Spinal cord (tissue), 10 donors: ENCODE data around the gene NUDT14. TPM values are rescaled to one million over a fixed set of nuclear protein-coding genes. Genes with fewer than 3 reads are reported as not detected.

ENCODE experiments used
- DNase-seq, 6 donors: peaks; one replicate each; pipeline versions ENCODE4 v3.0.0 to v3.0.0-alpha.2; 2013 to 2015; ENCODE audit warnings: low spot score in 6 of 6, low read depth in 4 of 6
- H3K27ac ChIP-seq: one replicate; pipeline ENCODE4 v1.5.1; 2013; ENCODE audit warnings: low read depth, low read length, control low read depth
- H3K27me3 ChIP-seq: one replicate; pipeline ENCODE4 v1.6.1; 2013; ENCODE audit warnings: low read length; ENCODE audit not compliant: control insufficient read depth, insufficient read depth
- H3K36me3 ChIP-seq: one replicate; pipeline ENCODE4 v1.6.1; 2013; ENCODE audit warnings: low read length; ENCODE audit not compliant: control insufficient read depth, insufficient read depth
- H3K4me1 ChIP-seq: one replicate; pipeline ENCODE4 v1.6.1; 2013; ENCODE audit warnings: low read length; ENCODE audit not compliant: control insufficient read depth, insufficient read depth
- H3K4me3 ChIP-seq: one replicate; pipeline ENCODE4 v1.5.1; 2013; ENCODE audit warnings: low read depth, low read length, control low read depth
- H3K9me3 ChIP-seq: one replicate; pipeline ENCODE4 v1.6.1; 2013; ENCODE audit warnings: low read length; ENCODE audit not compliant: control insufficient read depth, insufficient read depth
- WGBS: methylation state at CpG from one replicate; pipeline ENCODE4 v1.1.5; 2013; ENCODE audit warnings: missing lambda C conversion rate; ENCODE audit not compliant: insufficient coverage; 5-methylcytosine and 5-hydroxymethylcytosine counted together
- polyA plus RNA-seq, 2 donors: library from polyadenylated mRNA; unstranded; fragments of 120-200 nt; gene quantifications; one replicate each; pipeline ENCODE4 v1.2.1, GENCODE V29; 2013; ENCODE audit not compliant: insufficient read length in 2 of 2
- total RNA-seq, 2 donors: library from RNA; depleted of rRNA in 1 of 2; stranded (reverse); fragments of 120-200 nt in 1 of 2; fragments of >200 nt in 1 of 2; gene quantifications; one replicate each; pipeline versions ENCODE4 v1.2.3 to v1.2.4, GENCODE V29; 2013 to 2014
- donor health status: healthy.

Gene NUDT14
- total and polyA plus RNA-seq, 4 donors = 10.3 to 55.0 (median 36.0) TPM

DNA sequence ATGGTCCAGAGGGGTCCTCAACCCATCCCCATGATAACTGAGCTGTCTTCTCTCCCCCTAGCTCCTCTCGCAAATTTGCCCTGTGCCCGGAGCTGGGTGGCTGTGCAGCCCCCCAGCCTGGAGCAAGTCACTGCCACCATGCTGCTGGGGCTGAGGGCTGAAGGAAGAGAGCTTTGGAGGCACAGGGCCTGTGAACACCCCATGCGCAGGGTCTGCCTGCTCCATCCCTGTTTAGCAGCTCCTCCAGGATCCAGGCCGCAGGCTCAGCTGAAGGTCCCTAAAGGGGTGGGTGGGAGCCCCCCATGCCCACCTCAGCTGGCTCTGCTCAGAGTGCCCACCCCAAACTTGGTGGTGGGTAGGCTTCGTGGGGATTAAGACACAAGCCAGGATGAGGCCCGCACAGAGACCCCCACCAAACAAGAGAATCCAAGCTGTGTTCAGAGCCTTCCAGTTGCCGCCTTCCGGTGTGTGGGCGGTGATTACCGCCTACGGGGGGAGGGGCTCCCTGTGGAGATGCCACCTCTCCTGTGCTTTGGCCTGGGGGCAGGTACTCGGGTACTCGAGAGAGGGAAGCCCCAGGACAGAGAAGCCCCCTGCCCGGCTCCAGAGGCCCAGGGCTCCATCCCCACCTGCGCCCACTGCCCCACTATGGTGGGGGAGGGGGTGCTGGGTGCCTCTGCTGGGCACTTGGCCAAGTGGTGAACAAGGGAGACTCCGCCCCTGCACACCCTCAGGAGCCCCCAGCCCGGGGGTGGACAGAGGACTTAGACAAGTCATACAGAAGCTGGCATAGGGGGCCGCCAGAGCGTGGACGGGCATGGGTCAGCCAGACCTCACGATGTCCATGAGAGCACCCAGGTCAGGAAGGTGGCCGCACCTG lies 11.1 kb downstream of the NUDT14 start:
- Histone ChIP-seq H3K4me3 (no peak overlapping the region), H3K27me3 (peaks cover 12% of the 10 kb centered on the region), H3K4me1 (peaks cover 46% of the 10 kb centered on the region), H3K36me3 (peaks cover 36% of the 10 kb centered on the region), H3K27ac (no peak overlapping the region), H3K9me3 (no peaks in the 10 kb centered on the region)
- DNase-seq = no peak
- WGBS = 67% methylated on average over 19 of the region's 22 CpGs

DNA sequence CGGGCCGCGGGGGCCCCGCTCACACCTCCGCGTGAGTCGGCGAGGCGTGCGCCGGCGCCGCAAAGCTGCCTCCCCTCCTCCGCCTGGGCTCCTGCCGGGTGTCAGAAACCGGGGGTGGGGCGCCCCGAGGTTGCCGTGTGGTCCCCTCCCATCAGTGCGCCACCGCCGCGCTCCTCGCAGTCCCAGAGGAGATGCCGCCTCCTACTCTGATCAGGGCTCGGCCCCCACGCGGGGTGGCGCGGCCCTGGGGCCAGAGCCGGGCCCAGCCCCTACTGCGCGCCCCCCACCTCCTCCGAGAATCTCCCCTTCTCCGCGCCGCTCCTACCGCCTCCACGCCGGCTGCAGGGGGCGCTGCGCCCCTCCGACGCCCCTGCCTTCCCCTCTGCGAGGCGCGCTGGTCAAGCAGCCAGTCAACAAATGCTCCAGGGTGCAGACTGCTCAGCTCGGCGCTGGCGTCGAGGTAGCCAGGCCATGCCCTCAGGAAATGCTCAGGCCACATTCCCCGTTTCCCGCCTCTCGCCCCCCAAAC lies 12.1 kb downstream of the NUDT14 start:
- Histone ChIP-seq H3K9me3 (no peaks in the 10 kb centered on the region), H3K4me3 (no peak overlapping the region), H3K36me3 (peaks cover 38% of the 10 kb centered on the region), H3K27me3 (peaks cover 12% of the 10 kb centered on the region), H3K4me1 (peaks cover 49% of the 10 kb centered on the region), H3K27ac (no peak overlapping the region)
- peak in 3 of 6 donors; percentile 9 to 69 (median 62) for DNase-seq
- WGBS = 6% methylated on average over 54 of the region's 54 CpGs

DNA sequence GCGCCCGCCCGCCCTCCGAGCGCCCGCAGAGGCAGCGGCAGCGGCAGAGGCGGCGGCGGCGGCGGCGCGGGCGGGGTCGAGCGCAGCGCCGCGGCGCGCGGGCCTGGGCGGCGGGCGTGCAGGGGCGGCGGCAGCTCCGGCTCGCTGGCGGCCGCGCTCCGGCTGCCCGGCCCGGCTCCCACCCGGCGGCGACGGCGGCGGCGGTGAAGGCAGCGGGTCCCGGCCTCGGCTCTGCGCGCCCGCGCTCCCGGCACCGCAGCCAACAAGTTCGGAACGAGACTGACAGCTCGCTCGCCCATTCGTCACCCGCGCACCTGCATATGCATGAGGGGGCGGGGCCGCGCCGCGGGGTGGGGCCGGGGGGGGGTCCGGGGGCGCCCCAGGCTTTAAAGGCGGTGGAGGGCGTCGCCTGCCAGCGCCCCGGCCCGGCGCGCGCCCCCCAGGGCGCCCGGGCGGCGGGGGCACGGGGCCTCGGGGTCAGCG lies 12.6 kb downstream of the NUDT14 start, which contains the start of gene JAG2:
Gene JAG2 (minus strand): TSS at position 281 of the 483 bp plus-strand sequence. CDS start 356 bp downstream, outside the sequence.
- Histone ChIP-seq H3K27ac (no peak within 1 kb of the TSS), H3K4me3 (peak within 1 kb of the TSS; percentile 9), H3K36me3 (peaks cover 43% of the 10 kb centered on the region), H3K9me3 (no peaks in the 10 kb centered on the region), H3K27me3 (peaks cover 12% of the 10 kb centered on the region), H3K4me1 (peaks cover 52% of the 10 kb centered on the region)
- peak in 2 of 6 donors; percentile 75 to 81 for DNase-seq
- under 1% methylated on average over 84 of the region's 84 CpGs for WGBS

DNA sequence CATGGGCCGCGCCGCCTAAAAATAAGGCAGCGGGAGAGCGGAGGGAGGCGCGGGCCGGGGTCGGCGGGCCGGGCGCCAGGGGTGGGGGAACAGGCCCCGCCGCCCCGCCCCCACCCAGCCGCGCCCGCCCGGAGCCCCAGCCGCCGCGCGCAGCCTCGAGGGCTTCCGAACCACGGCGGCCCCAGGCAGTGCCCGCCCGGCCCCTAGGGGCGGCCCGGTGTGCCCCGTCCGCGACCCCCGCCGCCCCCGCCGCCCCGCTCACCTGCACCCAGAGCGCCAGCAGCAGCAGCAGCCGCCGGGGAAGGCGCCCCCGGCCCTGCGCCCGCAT lies 13.1 kb downstream of the NUDT14 start:
- 0% methylated on average over 41 of the region's 46 CpGs for WGBS
- Histone ChIP-seq H3K27ac (no peak overlapping the region), H3K4me3 (peak overlapping the region; percentile 9), H3K4me1 (peaks cover 56% of the 10 kb centered on the region), H3K27me3 (peaks cover 12% of the 10 kb centered on the region), H3K9me3 (no peaks in the 10 kb centered on the region), H3K36me3 (peaks cover 43% of the 10 kb centered on the region)
- DNase-seq = no peak

DNA sequence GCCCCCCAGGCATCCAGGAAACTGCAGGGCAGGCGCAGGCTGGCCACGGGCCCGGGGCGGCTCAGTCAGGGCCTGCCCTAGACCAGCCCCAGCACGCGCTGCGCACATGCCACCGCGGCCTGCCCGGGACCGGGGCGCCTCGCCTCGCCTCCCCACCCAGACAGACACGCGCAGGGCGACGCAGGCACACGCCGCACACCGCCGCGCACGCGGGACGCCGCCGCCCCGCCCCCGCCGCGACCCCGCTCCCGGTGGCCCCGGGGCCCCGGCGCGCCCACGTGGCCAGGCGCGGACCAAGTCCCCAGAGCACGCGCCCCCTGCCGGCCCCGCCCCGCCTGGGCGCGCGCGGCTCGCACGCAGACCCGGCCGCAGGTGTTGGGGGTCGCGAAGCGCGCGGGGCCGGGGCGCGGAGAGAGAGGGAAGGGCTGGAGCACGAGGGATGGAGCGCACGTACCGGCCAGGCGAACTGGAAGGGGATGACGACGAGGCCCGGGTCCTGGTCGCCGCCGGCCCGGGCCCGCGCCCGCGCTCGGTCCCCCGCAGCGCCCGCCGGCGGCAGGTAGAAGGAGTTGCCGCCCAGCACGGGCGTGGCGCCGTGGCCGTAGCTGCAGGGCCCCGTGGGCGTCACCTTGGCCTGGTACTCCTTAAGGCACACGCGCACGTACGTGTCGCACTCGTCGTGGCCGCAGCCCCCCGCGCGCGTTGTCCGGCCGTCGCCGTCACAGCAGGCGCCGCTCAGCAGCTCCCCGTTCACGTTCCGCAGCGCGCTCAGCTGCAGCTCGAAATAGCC lies 13.6 kb downstream of the NUDT14 start:
- 2% methylated on average over 116 of the region's 116 CpGs for WGBS
- H3K4me3 ChIP-seq = peak overlapping the region; percentile 9
- peaks cover 57% of the 10 kb centered on the region for H3K4me1 ChIP-seq
- no peak overlapping the region for H3K27ac ChIP-seq
- H3K36me3 ChIP-seq = peaks cover 45% of the 10 kb centered on the region
- H3K9me3 ChIP-seq = no peaks in the 10 kb centered on the region
- peak in 2 of 6 donors; percentile 43 to 53 for DNase-seq
- H3K27me3 ChIP-seq = peaks cover 12% of the 10 kb centered on the region

DNA sequence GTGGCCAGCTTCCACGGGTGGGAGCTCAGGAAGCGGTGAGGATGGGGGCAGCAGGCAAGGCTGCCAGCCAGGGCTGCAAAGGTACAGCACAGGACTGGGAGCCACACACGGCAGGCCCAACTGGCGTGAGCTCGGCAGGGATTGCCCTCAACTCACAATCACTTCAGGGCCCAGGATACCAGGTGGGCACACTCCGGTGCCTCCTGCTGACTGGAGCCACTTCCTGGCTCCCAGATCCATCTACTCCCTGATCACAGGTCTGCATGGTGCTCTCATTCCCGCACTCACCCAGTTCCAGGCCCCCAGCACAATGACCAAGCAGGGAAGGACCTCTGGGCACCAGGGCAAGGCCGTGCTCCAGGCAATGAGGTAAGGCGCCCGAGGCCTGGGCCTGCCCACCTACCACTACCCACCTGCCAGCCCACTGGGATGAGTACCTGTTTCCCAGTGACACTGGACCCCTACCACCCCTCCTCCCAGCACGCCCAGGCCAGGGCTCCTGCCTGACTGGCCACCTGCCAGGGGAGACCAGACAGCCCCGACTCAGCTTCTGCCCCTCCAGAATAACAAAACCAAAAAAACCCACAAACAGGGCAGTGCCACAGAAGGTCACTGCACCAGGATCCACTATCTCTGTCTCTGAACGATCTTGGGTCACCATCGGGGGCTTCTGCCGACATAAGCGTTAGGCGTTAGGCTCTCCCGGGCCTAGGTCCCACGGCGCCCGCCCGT lies 14.4 kb downstream of the NUDT14 start:
- 60% methylated on average over 22 of the region's 22 CpGs for WGBS
- DNase-seq = no peak
- Histone ChIP-seq H3K27me3 (peaks cover 12% of the 10 kb centered on the region), H3K9me3 (no peaks in the 10 kb centered on the region), H3K36me3 (peaks cover 48% of the 10 kb centered on the region), H3K27ac (no peak overlapping the region), H3K4me3 (no peak overlapping the region), H3K4me1 (peaks cover 60% of the 10 kb centered on the region)

DNA sequence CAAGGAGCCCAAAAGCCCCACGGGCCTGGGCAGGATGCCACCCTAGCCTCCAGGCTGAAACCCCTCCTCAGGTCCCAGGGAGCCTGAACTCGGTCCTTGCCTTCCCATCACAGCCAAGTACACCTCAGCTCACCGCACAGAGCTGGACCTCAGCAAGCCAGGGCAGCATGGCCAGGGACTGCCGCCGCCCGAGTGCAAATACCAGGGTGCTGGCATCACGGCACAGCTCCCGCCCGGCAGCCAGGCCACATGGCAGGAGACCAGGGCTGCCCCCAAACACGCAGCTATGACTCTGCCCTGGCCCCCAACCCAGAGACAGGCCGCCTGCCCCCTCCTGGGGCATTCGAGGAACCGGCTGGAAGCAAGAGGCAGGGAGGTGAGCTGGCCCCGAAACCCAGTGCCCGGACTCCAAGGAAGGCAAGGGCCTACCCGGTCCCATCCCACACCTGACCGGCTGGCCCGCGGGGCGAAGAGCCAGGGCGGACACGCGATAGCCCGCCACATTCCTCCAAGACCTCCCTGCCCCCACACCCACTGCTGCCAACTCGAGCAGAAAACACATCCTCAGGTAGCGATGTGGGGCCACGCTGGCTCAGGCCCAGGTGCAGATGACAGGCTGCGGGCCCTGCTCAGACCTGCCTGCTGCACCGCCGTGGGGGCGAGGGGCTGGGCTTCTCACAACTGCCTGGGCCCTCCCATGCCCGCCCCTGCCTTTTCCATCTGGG lies 15.2 kb downstream of the NUDT14 start:
- no peak overlapping the region for H3K27ac ChIP-seq
- DNase-seq = no peak
- no peak overlapping the region for H3K4me3 ChIP-seq
- H3K36me3 ChIP-seq = peaks cover 53% of the 10 kb centered on the region
- H3K27me3 ChIP-seq = peaks cover 12% of the 10 kb centered on the region
- no peaks in the 10 kb centered on the region for H3K9me3 ChIP-seq
- WGBS = 86% methylated on average over 31 of the region's 32 CpGs
- peaks cover 55% of the 10 kb centered on the region for H3K4me1 ChIP-seq

DNA sequence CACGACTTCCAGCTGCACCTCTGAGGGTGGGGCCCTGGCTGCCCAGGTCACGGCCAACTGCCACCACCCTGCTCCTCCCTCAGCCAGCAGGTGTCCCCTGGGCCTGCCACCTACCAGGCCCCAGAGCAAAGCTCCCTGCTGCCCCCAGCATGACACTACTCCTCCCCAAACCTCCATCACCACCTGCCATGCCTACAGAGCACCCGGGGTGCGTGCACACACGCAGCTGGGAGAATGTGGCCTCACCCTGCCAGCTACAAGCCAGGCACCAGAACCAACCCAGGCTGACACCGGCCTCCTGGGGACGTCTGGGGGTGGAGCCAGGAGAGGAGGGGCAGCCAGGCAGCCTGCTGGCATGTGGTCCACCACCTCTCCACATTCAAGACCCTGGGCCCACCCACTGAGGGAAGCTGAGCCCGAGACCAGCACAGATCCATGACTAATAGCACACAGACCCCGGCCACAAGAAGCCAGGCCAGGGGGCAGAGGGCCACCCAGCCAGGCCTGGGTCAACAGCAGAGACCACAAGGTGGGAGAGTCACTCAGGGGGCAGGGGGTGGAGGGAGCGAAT lies 15.9 kb downstream of the NUDT14 start:
- Histone ChIP-seq H3K36me3 (peaks cover 57% of the 10 kb centered on the region), H3K9me3 (no peaks in the 10 kb centered on the region), H3K4me1 (peaks cover 48% of the 10 kb centered on the region), H3K4me3 (no peak overlapping the region), H3K27me3 (peaks cover 12% of the 10 kb centered on the region), H3K27ac (no peak overlapping the region)
- no peak for DNase-seq
- WGBS = 53% methylated on average over 9 of the region's 10 CpGs
